Measurements from ENCODE around the gene TMEM8B.
"Not testable (repeated sequence)": the region's sequence is repeated elsewhere in the genome, so short reads cannot be mapped to it uniquely, and the experiment has no call there.

The TMEM8B gene

DNA sequence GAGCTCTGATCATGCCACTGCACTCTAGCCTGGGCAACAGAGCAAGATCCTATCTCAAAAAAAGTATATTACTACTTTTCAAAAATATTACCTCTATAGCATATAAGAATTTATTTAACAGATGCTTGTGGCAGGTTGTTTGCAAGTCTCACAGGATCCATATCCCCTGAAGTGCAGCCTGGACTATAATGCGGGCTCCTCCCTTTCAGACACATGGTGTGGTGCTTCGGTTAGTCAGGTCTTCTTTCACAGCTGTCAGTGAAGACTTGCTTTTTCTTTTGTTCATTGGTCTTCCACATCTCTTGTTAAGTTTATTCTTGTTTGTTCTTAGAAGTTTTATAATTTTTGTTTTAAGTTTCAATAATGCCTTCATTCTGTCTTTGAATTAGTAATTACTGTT is 67.5 kb downstream of the TMEM8B start:
- Histone ChIP-seq H2BK5ac (ENCODE audit: low read depth, low read length, poor library complexity) (no peak overlapping the region), H3K9ac (ENCODE audit: low read length) (no peak overlapping the region), H3K79me2 (ENCODE audit: control insufficient read depth, insufficient read depth, low read length, poor library complexity) (no peaks in the 10 kb centered on the region), H3K79me1 (ENCODE audit: low read length) (no peaks in the 10 kb centered on the region), H2AK5ac (ENCODE audit: low read length) (no peak overlapping the region), H3K36me3 (ENCODE audit: control insufficient read depth in 1 of 2, insufficient read depth in 2 of 2, low read length in 2 of 2) (no peaks in the 10 kb centered on the region), H3K4ac (ENCODE audit: low read depth, low read length) (no peak overlapping the region), H2BK120ac (ENCODE audit: insufficient read depth, low read length, poor library complexity) (no peak overlapping the region), H4K12ac (ENCODE audit: low read depth, low read length) (no peak overlapping the region), H2BK12ac (ENCODE audit: low read length) (no peak overlapping the region), H3K9me3 (ENCODE audit: insufficient read depth, low read depth, low read length) (no peaks in the 10 kb centered on the region), H2AFZ (ENCODE audit: insufficient read depth, low read length, poor library complexity) (no peak overlapping the region), H3K27ac (ENCODE audit: low read depth, low read length) (no peak overlapping the region), H4K8ac (ENCODE audit: low read depth, low read length) (no peak overlapping the region), H3K27me3 (ENCODE audit: insufficient read depth, low read length) (no peaks in the 10 kb centered on the region), H3K4me1 (ENCODE audit: control insufficient read depth in 1 of 2, insufficient read depth in 2 of 2, low read length in 2 of 2) (no peaks in the 10 kb centered on the region), H3K4me2 (ENCODE audit: low read length) (no peak overlapping the region), H3K23ac (ENCODE audit: low read length) (no peak overlapping the region), H3K4me3 (ENCODE audit: low read depth, low read length) (no peak overlapping the region), H3K14ac (ENCODE audit: low read length) (no peak overlapping the region), H3K18ac (ENCODE audit: low read length) (no peak overlapping the region), H4K91ac (ENCODE audit: low read depth, low read length) (no peak overlapping the region)
- no CpG with 5 or more reads among the region's 2 CpGs for WGBS (ENCODE audit: extremely low coverage, insufficient coverage, insufficient read length)
- DNase-seq = no peak

DNA sequence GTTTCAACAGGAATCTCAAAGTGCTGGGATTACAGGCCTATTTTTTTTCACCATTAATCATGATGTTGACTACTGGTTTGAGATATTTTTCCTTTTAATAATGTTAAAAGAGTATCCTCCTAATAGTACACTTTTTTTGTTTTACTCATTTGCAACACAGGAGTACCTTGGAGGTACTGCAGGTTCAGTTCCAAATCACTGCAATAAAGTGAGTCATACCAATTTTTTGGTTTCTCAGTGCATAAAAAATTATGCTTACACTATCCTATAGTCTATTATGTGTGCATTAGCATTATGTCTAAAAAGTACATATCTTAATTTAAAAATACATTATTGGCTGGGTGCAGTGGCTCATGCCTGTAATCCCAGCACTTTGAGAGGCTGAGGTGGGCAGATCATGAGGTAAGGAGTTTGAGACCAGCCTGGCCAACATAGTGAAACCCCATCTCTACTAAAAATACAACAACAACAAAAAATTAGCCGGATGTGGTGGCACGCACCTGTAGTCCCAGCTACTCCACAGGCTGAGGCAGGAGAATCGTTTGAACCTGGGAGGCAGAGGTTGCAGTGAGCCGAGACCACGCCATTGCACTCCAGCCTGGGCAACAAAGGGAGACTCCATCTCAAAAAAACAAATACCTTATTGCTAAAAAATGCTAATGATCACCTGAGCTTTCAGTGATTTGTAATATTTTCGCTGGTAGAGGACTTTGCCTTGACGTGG is 68.5 kb downstream of the TMEM8B start:
- WGBS (ENCODE audit: extremely low coverage, insufficient coverage, insufficient read length) = no CpG with 5 or more reads among the region's 7 CpGs
- not testable (repeated sequence) for H3K14ac ChIP-seq (ENCODE audit: low read length); H3K23ac ChIP-seq (ENCODE audit: low read length)

DNA sequence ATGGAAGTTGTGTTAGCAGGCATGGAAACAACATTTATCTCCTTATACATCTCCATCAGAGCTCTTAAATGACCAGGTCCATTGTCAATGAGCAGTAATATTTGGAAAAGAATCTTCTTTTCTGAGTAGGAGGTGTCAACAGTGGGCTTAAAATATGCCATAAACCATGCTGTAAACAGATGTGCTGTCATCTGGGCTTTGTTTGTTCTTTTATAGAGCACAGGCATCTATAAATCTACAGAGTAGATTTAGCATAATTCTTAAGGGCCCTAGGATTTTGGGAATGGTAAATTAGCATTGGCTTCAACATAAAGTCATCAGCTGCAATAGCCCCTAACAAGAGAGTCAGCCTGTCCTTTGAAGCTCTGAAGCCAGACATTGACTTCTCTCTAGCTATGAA is 69.3 kb downstream of the TMEM8B start:
- Histone ChIP-seq H2AK5ac (ENCODE audit: low read length) (no peak overlapping the region), H3K4me3 (ENCODE audit: low read depth, low read length) (no peak overlapping the region), H3K4me2 (ENCODE audit: low read length) (no peak overlapping the region), H3K79me1 (ENCODE audit: low read length) (no peaks in the 10 kb centered on the region), H3K9me3 (ENCODE audit: insufficient read depth, low read depth, low read length) (no peaks in the 10 kb centered on the region), H4K91ac (ENCODE audit: low read depth, low read length) (no peak overlapping the region), H2BK120ac (ENCODE audit: insufficient read depth, low read length, poor library complexity) (no peak overlapping the region), H3K36me3 (ENCODE audit: control insufficient read depth in 1 of 2, insufficient read depth in 2 of 2, low read length in 2 of 2) (no peaks in the 10 kb centered on the region), H3K14ac (ENCODE audit: low read length) (no peak overlapping the region), H2BK12ac (ENCODE audit: low read length) (no peak overlapping the region), H3K4ac (ENCODE audit: low read depth, low read length) (no peak overlapping the region), H2BK5ac (ENCODE audit: low read depth, low read length, poor library complexity) (no peak overlapping the region), H3K27ac (ENCODE audit: low read depth, low read length) (no peak overlapping the region), H4K12ac (ENCODE audit: low read depth, low read length) (no peak overlapping the region), H4K8ac (ENCODE audit: low read depth, low read length) (no peak overlapping the region), H3K18ac (ENCODE audit: low read length) (no peak overlapping the region), H2AFZ (ENCODE audit: insufficient read depth, low read length, poor library complexity) (no peak overlapping the region), H3K79me2 (ENCODE audit: control insufficient read depth, insufficient read depth, low read length, poor library complexity) (no peaks in the 10 kb centered on the region), H3K27me3 (ENCODE audit: insufficient read depth, low read length) (no peaks in the 10 kb centered on the region), H3K9ac (ENCODE audit: low read length) (no peak overlapping the region), H3K23ac (ENCODE audit: low read length) (no peak overlapping the region), H3K4me1 (ENCODE audit: control insufficient read depth in 1 of 2, insufficient read depth in 2 of 2, low read length in 2 of 2) (no peaks in the 10 kb centered on the region)
- no peak for DNase-seq

More for the DNA sequence above, 68.5 kb downstream of the TMEM8B start:
- H3K4me3 ChIP-seq (ENCODE audit: low read depth, low read length); H3K36me3 ChIP-seq (ENCODE audit: control insufficient read depth in 1 of 2, insufficient read depth in 2 of 2, low read length in 2 of 2); H2BK120ac ChIP-seq (ENCODE audit: insufficient read depth, low read length, poor library complexity); H3K79me1 ChIP-seq (ENCODE audit: low read length); DNase-seq; H2AFZ ChIP-seq (ENCODE audit: insufficient read depth, low read length, poor library complexity); H3K9ac ChIP-seq (ENCODE audit: low read length); H3K79me2 ChIP-seq (ENCODE audit: control insufficient read depth, insufficient read depth, low read length, poor library complexity); H4K12ac ChIP-seq (ENCODE audit: low read depth, low read length); H3K4me2 ChIP-seq (ENCODE audit: low read length); H3K27ac ChIP-seq (ENCODE audit: low read depth, low read length); H4K91ac ChIP-seq (ENCODE audit: low read depth, low read length); H2AK5ac ChIP-seq (ENCODE audit: low read length); H3K9me3 ChIP-seq (ENCODE audit: insufficient read depth, low read depth, low read length); H2BK12ac ChIP-seq (ENCODE audit: low read length); H3K4ac ChIP-seq (ENCODE audit: low read depth, low read length); H4K8ac ChIP-seq (ENCODE audit: low read depth, low read length); H3K18ac ChIP-seq (ENCODE audit: low read length); H2BK5ac ChIP-seq (ENCODE audit: low read depth, low read length, poor library complexity); H3K27me3 ChIP-seq (ENCODE audit: insufficient read depth, low read length); H3K4me1 ChIP-seq (ENCODE audit: control insufficient read depth in 1 of 2, insufficient read depth in 2 of 2, low read length in 2 of 2): not testable (repeated sequence)

DNA sequence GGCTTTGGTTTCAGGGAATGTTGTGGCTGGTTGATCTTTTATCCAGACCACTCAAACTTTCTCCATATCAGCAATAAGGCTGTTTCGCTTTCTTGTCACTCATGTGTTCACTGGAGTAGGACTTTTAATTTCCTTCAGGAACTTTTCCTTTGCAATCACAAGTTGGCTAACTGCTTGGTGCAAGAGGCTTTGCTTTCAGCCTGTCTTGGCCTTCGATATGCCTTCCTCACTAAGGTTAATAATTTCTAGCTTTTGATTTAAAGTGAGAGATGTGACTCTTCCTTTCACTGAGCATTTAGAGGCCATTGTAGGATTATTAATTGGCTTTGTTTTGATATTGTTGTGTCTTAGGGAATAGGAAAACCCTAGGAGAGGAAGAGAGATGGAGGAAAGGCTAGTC is 70.0 kb downstream of the TMEM8B start:
- Histone ChIP-seq H3K9me3 (ENCODE audit: insufficient read depth, low read depth, low read length) (no peaks in the 10 kb centered on the region), H3K18ac (ENCODE audit: low read length) (no peak overlapping the region), H3K79me1 (ENCODE audit: low read length) (no peaks in the 10 kb centered on the region), H3K23ac (ENCODE audit: low read length) (no peak overlapping the region), H4K8ac (ENCODE audit: low read depth, low read length) (no peak overlapping the region), H4K91ac (ENCODE audit: low read depth, low read length) (no peak overlapping the region), H2AK5ac (ENCODE audit: low read length) (no peak overlapping the region), H4K12ac (ENCODE audit: low read depth, low read length) (no peak overlapping the region), H3K14ac (ENCODE audit: low read length) (no peak overlapping the region), H3K36me3 (ENCODE audit: control insufficient read depth in 1 of 2, insufficient read depth in 2 of 2, low read length in 2 of 2) (no peaks in the 10 kb centered on the region), H3K4me2 (ENCODE audit: low read length) (no peak overlapping the region), H2AFZ (ENCODE audit: insufficient read depth, low read length, poor library complexity) (no peak overlapping the region), H3K79me2 (ENCODE audit: control insufficient read depth, insufficient read depth, low read length, poor library complexity) (no peaks in the 10 kb centered on the region), H3K27ac (ENCODE audit: low read depth, low read length) (no peak overlapping the region), H3K4me3 (ENCODE audit: low read depth, low read length) (no peak overlapping the region), H3K27me3 (ENCODE audit: insufficient read depth, low read length) (no peaks in the 10 kb centered on the region), H2BK120ac (ENCODE audit: insufficient read depth, low read length, poor library complexity) (no peak overlapping the region), H2BK5ac (ENCODE audit: low read depth, low read length, poor library complexity) (no peak overlapping the region), H3K4me1 (ENCODE audit: control insufficient read depth in 1 of 2, insufficient read depth in 2 of 2, low read length in 2 of 2) (no peaks in the 10 kb centered on the region), H3K4ac (ENCODE audit: low read depth, low read length) (no peak overlapping the region), H2BK12ac (ENCODE audit: low read length) (no peak overlapping the region), H3K9ac (ENCODE audit: low read length) (no peak overlapping the region)
- DNase-seq = no peak
- WGBS (ENCODE audit: extremely low coverage, insufficient coverage, insufficient read length) = no CpG with 5 or more reads among the region's 2 CpGs

Data from trophoblast cell (in vitro differentiated cells and primary cell).